Mononuclear cell (primary cell): Measurements from ENCODE around the gene CSNK1D. TPM values are rescaled to one million over a fixed set of nuclear protein-coding genes. Genes with fewer than 3 reads are reported as not detected.
"Not testable (repeated sequence)": the region's sequence is repeated elsewhere in the genome, so short reads cannot be mapped to it uniquely, and the experiment has no call there.

Experiments
- H3K27me3 ChIP-seq: 2 replicates; pipeline ENCODE4 v1.6.0; 2011; ENCODE audit warnings: low read length, control low read depth; ENCODE audit not compliant: insufficient read depth
- H3K4me1 ChIP-seq: 2 replicates; pipeline ENCODE4 v1.5.1; 2011; ENCODE audit warnings: mild to moderate bottlenecking, low read length, control low read depth; ENCODE audit not compliant: insufficient read depth
- H3K4me3 ChIP-seq: 2 replicates; pipeline ENCODE4 v1.5.1; 2011; ENCODE audit warnings: mild to moderate bottlenecking, low read length, moderate library complexity
- H3K9me3 ChIP-seq: 2 replicates; pipeline ENCODE4 v1.5.1; 2011; ENCODE audit warnings: low read depth, mild to moderate bottlenecking, control low read depth, low read length
- total RNA-seq: library from RNA; depleted of rRNA; stranded (reverse); fragments of >200 nt; gene quantifications from one replicate; pipeline ENCODE4 v1.2.3, GENCODE V29; 2012

The CSNK1D gene
- total RNA-seq, 1 donor, result 89.3 TPM

GRCh38 chr17:82257473-82257872 lies 16.0 kb downstream of the CSNK1D start:
- H3K9me3 ChIP-seq, result no peaks in the 10 kb centered on the region
- H3K4me3 ChIP-seq, result no peak overlapping the region
- H3K27me3 ChIP-seq, result no peaks in the 10 kb centered on the region
- no peaks in the 10 kb centered on the region for H3K4me1 ChIP-seq

DNA sequence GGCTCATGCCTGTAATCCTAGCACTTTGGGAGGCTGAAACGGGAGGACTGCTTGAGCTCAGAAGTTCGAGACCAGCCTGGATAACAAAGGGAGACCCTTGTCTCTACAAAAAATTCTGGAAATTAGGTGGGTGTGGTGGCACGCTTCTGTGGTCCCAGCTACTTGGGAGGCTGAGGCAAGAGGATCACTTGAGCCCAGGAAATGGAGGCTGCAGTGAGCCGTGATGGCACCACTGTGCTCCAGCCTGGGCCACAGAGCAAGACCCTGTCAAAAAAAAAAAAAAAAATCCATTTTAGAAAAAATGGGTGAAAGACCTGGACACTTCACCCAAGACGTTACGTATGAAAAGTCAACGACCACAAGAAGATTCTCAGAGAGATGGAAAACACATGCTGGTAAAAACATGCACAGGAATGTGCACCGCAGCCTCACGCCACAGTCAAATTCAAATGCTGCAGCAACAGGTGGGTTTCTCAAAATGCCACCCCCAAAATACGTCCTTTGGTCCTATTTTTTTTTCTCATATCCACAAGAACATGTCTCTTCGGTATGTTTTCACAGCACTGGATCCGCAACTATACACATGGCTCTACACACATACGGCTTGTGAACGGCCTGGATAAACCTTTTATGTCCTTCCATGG lies 17.1 kb downstream of the CSNK1D start:
- H3K9me3 ChIP-seq, result no peaks in the 10 kb centered on the region

DNA sequence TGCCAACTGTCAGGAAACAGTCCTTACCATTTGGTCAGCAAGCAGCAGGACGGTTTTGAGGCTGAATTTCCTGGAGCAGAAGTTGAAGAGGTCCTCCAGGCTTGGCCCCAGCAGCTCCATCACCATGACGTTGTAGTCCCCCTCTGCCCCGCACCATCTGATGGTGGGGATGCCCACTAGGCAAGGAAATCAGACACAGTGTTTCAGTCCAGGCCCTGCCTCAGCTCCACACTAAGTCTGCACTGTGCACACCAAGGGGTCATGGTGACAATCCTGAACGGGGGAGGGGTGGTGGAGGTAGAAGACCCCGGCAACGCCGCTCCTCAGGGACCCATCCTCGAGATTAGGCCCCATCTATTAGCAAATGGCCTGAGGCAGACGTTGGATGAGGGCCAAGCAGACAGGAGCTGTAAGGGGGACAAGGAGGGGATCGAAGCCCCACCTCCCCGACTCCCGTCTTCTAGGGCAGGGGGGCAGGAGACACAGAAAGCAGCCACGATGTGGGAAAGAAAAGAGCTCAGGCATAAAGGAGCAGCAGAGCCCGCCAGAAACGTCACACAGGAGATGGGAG lies 18.0 kb downstream of the CSNK1D start:
- no peaks in the 10 kb centered on the region for H3K4me1 ChIP-seq
- no peaks in the 10 kb centered on the region for H3K27me3 ChIP-seq
- no peaks in the 10 kb centered on the region for H3K9me3 ChIP-seq
- H3K4me3 ChIP-seq, result no peak overlapping the region

More for the DNA sequence above, 17.1 kb downstream of the CSNK1D start:
- Histone ChIP-seq H3K4me1 (no peaks in the 10 kb centered on the region), H3K27me3 (no peaks in the 10 kb centered on the region), H3K4me3 (no peak overlapping the region)

- not testable (repeated sequence) for H3K4me3 ChIP-seq, H3K27me3 ChIP-seq, H3K4me1 ChIP-seq, H3K9me3 ChIP-seq
Observed at GRCh38 chr17:82254746-82255145, 18.8 kb downstream of the CSNK1D start.

GRCh38 chr17:82254096-82254495 lies 19.4 kb downstream of the CSNK1D start:
- not testable (repeated sequence) for H3K4me3 ChIP-seq, H3K4me1 ChIP-seq, H3K27me3 ChIP-seq, H3K9me3 ChIP-seq

- H3K27me3 ChIP-seq, result no peaks in the 10 kb centered on the region
- H3K4me1 ChIP-seq, result no peaks in the 10 kb centered on the region
- no peak overlapping the region for H3K4me3 ChIP-seq
- H3K9me3 ChIP-seq, result no peaks in the 10 kb centered on the region
Observed at GRCh38 chr17:82253179-82253544, 20.3 kb downstream of the CSNK1D start.

DNA sequence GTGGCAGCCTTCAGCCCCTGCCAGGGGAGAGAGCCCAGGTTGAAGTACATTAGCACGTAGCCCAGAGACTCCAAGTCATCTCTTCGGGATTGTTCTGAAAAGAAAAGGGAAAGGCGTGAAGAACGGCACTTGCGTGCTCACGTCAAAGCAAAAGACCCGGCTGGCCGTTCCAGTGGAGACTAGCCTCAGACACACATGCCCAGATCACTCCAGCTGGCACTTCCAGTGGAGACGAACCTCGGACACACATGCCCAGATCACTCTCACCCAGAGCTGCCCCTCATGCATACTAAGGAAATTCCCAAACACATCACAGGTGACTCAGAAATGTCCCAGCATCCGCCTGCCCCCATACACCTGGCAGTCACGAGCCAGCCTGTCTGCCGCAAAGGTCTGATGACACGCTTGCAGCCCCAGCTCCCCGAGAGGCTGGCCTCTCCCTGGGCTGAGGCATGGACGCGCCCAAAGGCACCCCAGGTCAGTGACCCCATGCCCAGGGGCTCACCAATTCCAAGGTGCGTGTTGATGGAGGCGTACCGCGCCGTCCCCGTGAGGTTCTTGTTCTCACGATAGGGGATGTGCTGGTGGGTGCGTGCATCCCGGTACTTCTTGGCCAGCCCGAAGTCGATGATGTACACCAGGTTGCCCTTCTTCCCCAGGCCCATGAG lies 20.9 kb downstream of the CSNK1D start:
- no peaks in the 10 kb centered on the region for H3K4me1 ChIP-seq
- H3K9me3 ChIP-seq, result no peaks in the 10 kb centered on the region
- no peaks in the 10 kb centered on the region for H3K27me3 ChIP-seq
- H3K4me3 ChIP-seq, result no peak overlapping the region

GRCh38 chr17:82250868-82251500 lies 22.5 kb downstream of the CSNK1D start:
- Histone ChIP-seq H3K4me3 (no peak overlapping the region), H3K9me3 (no peaks in the 10 kb centered on the region), H3K27me3 (no peaks in the 10 kb centered on the region), H3K4me1 (peaks cover 12% of the 10 kb centered on the region)

DNA sequence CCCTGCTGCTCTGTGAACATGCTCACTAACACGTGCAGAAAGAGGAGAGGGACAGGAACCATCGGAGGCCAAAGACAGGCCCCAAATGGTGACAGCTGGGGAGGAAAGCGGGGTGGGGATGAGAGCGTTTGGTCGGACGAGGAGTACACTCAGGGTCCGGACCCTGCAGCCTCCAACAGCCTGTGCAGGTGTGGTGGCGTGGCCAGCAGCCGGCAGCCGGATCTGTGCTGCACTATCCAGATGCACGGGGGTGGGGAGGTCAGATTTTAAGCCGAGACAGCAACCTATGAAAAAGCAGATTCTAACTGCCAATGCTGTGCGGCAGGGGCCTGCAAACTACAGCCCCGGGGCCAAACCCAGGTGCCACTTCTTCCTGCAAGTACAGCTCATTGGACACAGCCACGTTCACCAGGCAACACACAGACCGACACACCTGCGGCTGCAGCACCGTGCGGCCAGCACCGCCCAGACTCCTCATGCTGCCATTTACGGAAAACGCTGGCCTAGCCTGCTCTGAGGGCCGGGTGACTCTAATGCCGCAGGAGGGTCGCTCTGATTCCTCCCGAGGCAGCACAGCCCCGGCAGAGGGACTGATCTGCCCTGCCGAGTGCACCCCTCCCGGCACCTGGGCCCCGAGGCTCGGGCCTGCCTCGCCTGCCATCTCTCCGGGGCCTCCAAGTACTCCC lies 23.5 kb downstream of the CSNK1D start:
- Histone ChIP-seq H3K4me3 (no peak overlapping the region), H3K9me3 (no peaks in the 10 kb centered on the region), H3K4me1 (peaks cover 12% of the 10 kb centered on the region), H3K27me3 (no peaks in the 10 kb centered on the region)

DNA sequence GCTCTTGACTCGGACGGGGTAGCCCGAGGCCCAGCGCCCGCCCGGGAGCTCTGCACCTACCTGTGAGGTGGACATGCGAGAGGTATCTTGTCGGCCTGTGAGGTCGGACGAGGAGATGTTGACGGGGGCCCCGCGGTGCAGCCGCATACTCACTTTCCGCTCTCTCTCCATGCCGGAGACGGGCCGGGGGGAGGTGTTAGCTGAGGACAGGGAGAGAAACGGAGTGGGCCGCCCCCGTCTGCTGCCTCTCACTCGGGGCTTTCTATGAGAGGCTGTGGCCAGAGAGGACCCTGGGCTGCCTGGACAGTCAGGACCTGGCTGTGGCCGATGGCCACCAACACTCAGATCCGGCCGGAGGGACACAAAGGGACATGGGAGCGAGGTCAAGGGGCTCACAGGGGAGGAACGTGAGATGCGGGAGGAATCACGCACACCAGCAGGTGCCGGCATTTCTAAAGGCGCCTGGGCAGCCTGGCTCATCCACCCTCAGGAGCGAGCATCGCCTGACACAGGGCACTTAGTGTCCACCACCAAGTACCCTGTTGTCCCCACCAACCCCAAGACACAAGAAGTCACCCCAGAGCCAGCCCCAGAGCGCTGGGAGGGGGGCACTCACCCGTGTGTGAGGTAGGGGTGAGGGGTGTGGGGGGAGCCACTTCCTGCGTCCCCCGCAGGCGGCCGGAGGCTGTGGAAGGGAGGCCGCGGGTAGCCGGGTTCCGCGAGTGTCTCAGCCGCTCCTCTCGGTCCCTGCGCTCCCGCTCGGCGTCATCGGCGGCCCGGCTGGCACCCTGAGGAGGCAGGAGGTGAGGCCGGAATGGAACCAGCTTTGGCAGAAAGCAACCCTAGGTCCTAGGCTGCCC lies 24.5 kb downstream of the CSNK1D start:
- H3K4me3 ChIP-seq, result no peak overlapping the region
- H3K9me3 ChIP-seq, result no peaks in the 10 kb centered on the region
- H3K4me1 ChIP-seq, result peaks cover 12% of the 10 kb centered on the region
- H3K27me3 ChIP-seq, result no peaks in the 10 kb centered on the region

- Histone ChIP-seq H3K27me3 (no peaks in the 10 kb centered on the region), H3K4me3 (no peak overlapping the region), H3K4me1 (peaks cover 15% of the 10 kb centered on the region), H3K9me3 (no peaks in the 10 kb centered on the region)
Observed at GRCh38 chr17:82247856-82248671, 25.4 kb downstream of the CSNK1D start.

DNA sequence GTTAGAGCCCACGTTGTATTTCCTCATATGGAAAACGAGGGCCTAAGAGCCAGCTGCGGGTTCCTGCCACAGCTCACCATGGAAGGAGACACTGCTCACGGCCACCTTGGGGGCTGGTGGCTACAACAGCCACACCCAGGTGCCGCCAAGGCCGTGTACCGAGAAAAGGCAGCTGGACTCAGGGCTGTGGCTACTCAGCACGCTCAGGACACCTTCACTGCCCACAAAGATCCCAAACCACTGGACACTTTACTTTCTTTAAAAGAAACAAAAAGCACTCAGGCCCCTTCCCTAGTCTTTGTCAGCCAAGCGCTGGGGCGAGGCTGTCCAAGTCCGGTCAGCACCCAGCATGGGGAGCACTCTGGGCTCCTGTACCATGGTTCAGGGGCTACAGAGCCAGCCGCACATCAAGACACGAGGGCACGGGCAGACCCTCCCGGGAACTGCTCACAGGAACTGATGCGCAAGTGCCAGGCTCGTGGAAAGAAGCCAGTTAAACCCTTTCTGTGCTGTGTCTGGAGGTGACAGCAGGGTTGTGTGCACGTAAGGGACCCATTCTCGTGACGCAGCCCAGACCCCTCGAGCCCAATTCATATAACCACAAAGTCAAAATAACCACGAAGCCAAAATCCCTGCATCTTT lies 26.2 kb downstream of the CSNK1D start:
- Histone ChIP-seq H3K27me3 (no peaks in the 10 kb centered on the region), H3K9me3 (no peaks in the 10 kb centered on the region), H3K4me1 (peaks cover 22% of the 10 kb centered on the region), H3K4me3 (no peak overlapping the region)

DNA sequence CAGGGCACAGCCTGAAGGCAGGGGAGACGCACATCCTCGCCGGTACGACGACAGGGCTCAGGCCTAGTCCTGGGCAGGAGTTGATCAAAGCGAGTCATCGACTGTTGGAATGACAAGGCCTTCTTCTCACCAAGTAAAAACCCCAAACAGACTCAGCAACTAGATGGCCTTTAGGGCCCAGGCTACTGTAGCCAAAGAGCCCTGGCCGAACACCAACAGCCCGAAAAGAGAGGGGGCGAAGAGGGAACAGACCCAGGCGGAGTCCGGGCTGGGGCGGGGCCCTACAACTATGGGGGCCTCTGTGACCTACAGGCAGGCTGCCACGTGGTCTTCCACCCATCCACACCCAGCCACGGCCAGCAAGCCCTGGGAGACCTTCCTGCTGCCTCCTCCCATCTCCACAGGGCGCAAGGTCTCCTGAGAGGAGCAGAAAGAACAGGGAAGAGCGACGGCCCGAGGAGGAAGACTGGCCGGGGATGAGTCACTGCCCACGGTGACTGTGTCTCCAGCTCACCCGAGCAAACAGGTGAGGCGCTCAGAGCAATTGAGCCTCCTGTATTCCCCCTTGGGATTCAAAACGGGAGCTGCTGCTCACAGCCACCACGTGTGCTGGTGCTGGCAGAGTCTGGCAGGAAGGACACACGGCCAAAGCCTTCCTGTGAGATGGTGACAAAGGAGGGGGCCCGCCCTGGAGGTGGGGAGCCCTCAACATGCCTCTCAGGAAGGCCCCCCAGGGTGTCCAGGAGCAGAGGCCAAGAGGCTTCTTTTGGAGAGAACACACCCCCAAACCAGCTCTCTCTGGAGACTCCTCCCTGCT lies 26.9 kb downstream of the CSNK1D start:
- H3K4me1 ChIP-seq, result peaks cover 29% of the 10 kb centered on the region
- no peaks in the 10 kb centered on the region for H3K27me3 ChIP-seq

More for the DNA sequence above, 26.9 kb downstream of the CSNK1D start:
- Histone ChIP-seq H3K9me3 (no peaks in the 10 kb centered on the region), H3K4me3 (no peak overlapping the region)
